Activated CD8-positive, alpha-beta T cell treated with anti-CD3 and anti-CD28 coated beads for 36 hours (primary cell): ENCODE results near the gene SLC4A3. TPM values are rescaled to one million over a fixed set of nuclear protein-coding genes. Genes with fewer than 3 reads are reported as not detected.

Experiments
- ATAC-seq: fragments of 200-7000 bp; cut with Tn5 transposase; one replicate; pipeline ENCODE4 v1.10.0; 2021; ENCODE audit warnings: mild to moderate bottlenecking, moderate library complexity
- CTCF ChIA-PET: fragments of 350-600 bp; sonication (Branson Sonifier 250); formaldehyde crosslinking; loops from one replicate; lab custom pipeline; 2021; ENCODE audit warnings: antibody characterized with exemption; lab: Charles Lee
- POLR2A ChIA-PET: fragments of 350-600 bp; sonication (Branson Sonifier 250); formaldehyde crosslinking; loops from one replicate; lab custom pipeline; 2021; ENCODE audit warnings: antibody characterized with exemption; lab: Charles Lee
- DNase-seq: peaks from one replicate; pipeline ENCODE4 v3.0.0-alpha.2; 2020
- H3K27ac Mint-ChIP-seq: one replicate; pipeline ENCODE4 v1.8.0; 2021; ENCODE audit warnings: mild to moderate bottlenecking, mixed read lengths
- H3K27me3 Mint-ChIP-seq: one replicate; pipeline ENCODE4 v1.8.0; 2021; ENCODE audit warnings: mixed read lengths
- H3K36me3 Mint-ChIP-seq: one replicate; pipeline ENCODE4 v1.8.0; 2021; ENCODE audit warnings: low read depth, mixed read lengths
- H3K4me1 Mint-ChIP-seq: one replicate; pipeline ENCODE4 v1.8.0; 2021; ENCODE audit warnings: low read depth, mixed read lengths
- H3K4me3 Mint-ChIP-seq: one replicate; pipeline ENCODE4 v1.8.0; 2021; ENCODE audit warnings: mild to moderate bottlenecking, moderate library complexity, mixed read lengths
- H3K9me3 Mint-ChIP-seq: one replicate; pipeline ENCODE4 v1.8.0; 2021; ENCODE audit warnings: mixed read lengths
- intact Hi-C: fragments of 100-400 bp; cut with micrococcal nuclease; formaldehyde crosslinking; loops from one replicate; pipeline ENCODE4 v1.10.0; 2022
- total RNA-seq, 2 experiments: library from RNA; stranded (reverse); gene quantifications; one replicate each; pipeline ENCODE4 v1.2.3, GENCODE V29; 2021
- TF ChIP-seq, protein P1 (sequence below): fragments of 200-600 bp; IDR thresholded peaks from one replicate; pipeline ENCODE4 v1.8.0; 2022; ENCODE audit warnings: antibody characterized with exemption, mild to moderate bottlenecking

SLC4A3 gene, protein sequence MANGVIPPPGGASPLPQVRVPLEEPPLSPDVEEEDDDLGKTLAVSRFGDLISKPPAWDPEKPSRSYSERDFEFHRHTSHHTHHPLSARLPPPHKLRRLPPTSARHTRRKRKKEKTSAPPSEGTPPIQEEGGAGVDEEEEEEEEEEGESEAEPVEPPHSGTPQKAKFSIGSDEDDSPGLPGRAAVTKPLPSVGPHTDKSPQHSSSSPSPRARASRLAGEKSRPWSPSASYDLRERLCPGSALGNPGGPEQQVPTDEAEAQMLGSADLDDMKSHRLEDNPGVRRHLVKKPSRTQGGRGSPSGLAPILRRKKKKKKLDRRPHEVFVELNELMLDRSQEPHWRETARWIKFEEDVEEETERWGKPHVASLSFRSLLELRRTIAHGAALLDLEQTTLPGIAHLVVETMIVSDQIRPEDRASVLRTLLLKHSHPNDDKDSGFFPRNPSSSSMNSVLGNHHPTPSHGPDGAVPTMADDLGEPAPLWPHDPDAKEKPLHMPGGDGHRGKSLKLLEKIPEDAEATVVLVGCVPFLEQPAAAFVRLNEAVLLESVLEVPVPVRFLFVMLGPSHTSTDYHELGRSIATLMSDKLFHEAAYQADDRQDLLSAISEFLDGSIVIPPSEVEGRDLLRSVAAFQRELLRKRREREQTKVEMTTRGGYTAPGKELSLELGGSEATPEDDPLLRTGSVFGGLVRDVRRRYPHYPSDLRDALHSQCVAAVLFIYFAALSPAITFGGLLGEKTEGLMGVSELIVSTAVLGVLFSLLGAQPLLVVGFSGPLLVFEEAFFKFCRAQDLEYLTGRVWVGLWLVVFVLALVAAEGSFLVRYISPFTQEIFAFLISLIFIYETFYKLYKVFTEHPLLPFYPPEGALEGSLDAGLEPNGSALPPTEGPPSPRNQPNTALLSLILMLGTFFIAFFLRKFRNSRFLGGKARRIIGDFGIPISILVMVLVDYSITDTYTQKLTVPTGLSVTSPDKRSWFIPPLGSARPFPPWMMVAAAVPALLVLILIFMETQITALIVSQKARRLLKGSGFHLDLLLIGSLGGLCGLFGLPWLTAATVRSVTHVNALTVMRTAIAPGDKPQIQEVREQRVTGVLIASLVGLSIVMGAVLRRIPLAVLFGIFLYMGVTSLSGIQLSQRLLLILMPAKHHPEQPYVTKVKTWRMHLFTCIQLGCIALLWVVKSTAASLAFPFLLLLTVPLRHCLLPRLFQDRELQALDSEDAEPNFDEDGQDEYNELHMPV
- not detected for total RNA-seq

DNA sequence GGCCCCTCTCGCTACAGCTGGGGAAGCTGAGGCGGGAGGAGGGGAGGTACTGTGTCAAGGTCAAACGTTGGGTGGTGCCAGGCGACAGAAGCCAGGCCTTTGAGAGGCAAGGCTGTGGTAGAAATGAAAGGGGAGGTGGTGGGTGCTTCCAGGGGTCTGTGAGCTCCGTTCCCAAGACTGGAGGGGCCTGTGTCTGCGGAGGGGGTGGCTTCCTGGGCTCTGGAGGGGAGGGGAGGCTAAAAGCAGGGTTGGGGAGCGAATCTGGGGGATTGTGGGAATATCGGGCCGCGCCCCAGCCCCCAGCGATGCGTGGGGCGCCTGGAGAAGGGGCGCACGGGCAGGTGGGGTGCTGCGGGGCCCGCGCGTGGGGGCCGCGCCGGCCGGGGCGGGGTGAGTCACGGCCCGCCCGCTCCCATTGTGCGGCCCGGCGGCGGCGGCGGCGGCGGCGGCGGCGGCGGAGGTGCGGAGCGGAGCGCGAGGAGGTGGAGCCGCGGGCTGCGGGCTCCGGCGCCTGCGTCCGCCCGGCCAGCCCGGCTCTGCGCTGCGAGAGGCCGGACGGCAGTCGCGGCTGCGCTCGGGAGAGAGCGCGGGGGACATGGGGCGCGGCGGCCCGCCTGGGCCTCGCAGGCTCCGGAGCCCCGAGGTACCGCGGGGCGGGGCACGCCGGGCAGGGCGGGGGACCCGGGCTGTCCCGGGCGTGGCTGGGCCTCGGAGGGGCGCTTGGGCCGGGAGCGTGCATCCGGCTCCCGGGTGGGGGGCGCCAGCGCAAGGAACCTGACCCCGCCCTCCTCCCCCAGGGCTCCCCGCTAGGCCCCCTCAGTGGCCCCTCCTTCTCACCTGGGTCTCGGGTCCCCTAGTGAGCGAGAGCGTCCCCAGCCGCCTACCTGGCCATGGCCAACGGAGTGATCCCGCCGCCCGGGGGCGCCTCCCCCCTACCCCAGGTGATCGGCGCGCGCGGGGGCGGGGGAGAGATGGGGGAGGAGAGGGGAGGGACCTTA, at the start of gene SLC4A3:
SLC4A3 (plus strand) TSS at position 528 of the 998 bp plus-strand sequence; CDS start at position 891, 363 bp downstream.
- DNase-seq (no peak), ATAC-seq (peak; percentile 72)
- ChIA-PET POLR2A (interaction anchor here (0.6 kb wide), 1 partner anchor 240 kb away, joined by 3 read pairs; the partner anchor contains the start of gene DNPEP), CTCF (interaction anchor here (1.2 to 2.2 kb wide), 5 partner anchors 17 to 98 kb away, joined by 4 to 6 read pairs (median 4); no protein-coding TSS in a partner anchor)
- H3K9me3 Mint-ChIP-seq: no peaks in the 10 kb centered on the region
- H3K4me1 Mint-ChIP-seq: no peaks in the 10 kb centered on the region
- TF ChIP-seq, protein P1, sequence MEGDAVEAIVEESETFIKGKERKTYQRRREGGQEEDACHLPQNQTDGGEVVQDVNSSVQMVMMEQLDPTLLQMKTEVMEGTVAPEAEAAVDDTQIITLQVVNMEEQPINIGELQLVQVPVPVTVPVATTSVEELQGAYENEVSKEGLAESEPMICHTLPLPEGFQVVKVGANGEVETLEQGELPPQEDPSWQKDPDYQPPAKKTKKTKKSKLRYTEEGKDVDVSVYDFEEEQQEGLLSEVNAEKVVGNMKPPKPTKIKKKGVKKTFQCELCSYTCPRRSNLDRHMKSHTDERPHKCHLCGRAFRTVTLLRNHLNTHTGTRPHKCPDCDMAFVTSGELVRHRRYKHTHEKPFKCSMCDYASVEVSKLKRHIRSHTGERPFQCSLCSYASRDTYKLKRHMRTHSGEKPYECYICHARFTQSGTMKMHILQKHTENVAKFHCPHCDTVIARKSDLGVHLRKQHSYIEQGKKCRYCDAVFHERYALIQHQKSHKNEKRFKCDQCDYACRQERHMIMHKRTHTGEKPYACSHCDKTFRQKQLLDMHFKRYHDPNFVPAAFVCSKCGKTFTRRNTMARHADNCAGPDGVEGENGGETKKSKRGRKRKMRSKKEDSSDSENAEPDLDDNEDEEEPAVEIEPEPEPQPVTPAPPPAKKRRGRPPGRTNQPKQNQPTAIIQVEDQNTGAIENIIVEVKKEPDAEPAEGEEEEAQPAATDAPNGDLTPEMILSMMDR: no peak
- no peak within 1 kb of the TSS for H3K27ac Mint-ChIP-seq
- no peaks in the 10 kb centered on the region for H3K36me3 Mint-ChIP-seq
- H3K4me3 Mint-ChIP-seq: peak within 1 kb of the TSS; percentile 55
- peaks cover 19% of the 10 kb centered on the region for H3K27me3 Mint-ChIP-seq
- intact Hi-C loops: no loop called here

DNA sequence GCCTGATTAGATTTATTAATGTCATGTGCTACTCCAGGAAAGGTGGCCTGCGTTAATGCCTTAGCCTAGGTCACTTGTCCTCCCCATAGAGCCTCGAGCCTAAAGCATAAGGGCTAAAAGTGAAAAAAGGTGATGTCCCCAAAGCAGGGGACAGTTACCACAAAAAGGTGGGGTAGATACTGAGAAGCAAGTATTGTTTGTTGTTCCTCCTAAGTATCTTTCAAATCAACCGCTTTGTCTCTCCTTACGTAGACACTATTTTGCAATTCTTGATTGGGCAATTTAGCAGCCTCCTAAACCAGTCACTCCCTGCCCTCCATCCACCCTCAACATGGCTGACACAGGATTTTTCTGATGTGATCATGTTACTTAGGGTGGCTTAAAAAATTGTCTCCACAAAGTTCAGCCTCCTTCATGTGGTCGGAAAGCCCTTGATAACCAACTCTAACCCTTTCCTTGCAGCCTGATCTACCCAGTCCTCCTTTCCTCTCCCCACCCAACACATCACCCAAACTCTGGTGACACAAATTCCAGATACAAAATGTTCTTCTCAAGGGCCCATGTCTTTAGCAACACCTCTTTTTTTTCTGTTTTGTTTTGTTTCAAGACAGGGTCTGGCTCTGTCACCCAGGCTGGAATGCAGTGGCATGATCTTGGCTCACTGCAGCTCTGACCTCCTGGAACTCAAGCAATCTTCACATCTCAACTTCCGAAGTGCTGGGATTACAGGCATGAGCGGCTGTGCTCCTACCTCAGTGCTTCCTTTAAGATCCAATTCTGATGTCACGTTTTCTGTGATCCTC, 48.4 kb upstream of the SLC4A3 start:
- no peak for ATAC-seq
- H3K4me1 Mint-ChIP-seq: no peaks in the 10 kb centered on the region
- no peaks in the 10 kb centered on the region for H3K36me3 Mint-ChIP-seq
- ChIA-PET CTCF (interaction anchor here (0.6 kb wide), 1 partner anchor 19 kb away, joined by 3 read pairs; no protein-coding TSS in a partner anchor), POLR2A (no interaction called here)
- DNase-seq: no peak
- no peaks in the 10 kb centered on the region for H3K9me3 Mint-ChIP-seq
- intact Hi-C loops: no loop called here
- no peak overlapping the region for H3K4me3 Mint-ChIP-seq
- TF ChIP-seq, protein P1: no peak
- no peak overlapping the region for H3K27ac Mint-ChIP-seq
- peaks cover 13% of the 10 kb centered on the region for H3K27me3 Mint-ChIP-seq

DNA sequence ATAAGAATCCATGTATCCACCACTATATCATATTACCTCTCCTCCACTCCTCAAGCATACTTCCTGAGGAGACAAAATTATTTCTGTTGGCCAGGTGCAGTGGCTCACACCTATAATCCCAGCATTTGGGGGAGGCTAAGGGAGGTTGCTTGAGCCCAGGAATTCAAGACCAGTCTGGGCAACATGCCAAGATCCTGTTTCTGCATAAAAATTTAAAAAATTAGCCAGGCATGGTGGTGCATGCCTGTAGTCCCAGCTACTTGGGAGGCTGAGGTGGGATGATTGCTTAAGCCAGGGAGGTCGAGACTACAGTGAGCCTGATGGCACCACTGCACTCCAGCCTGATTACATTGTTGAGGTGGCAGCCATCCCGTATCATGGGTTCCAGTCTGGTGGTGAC, 46.1 kb upstream of the SLC4A3 start:
- intact Hi-C loops: no loop called here
- ATAC-seq: no peak
- Mint-ChIP-seq H3K27ac (no peak overlapping the region), H3K4me3 (no peak overlapping the region), H3K27me3 (peaks cover 7% of the 10 kb centered on the region), H3K4me1 (no peaks in the 10 kb centered on the region), H3K9me3 (no peaks in the 10 kb centered on the region), H3K36me3 (no peaks in the 10 kb centered on the region)
- ChIA-PET POLR2A (no interaction called here), CTCF (interaction anchor here (1.8 kb wide), 1 partner anchor 21 kb away, joined by 7 read pairs; no protein-coding TSS in a partner anchor)
- TF ChIP-seq, protein P1: no peak
- no peak for DNase-seq
